ENCODE measurements around the gene CD2AP.

DNA sequence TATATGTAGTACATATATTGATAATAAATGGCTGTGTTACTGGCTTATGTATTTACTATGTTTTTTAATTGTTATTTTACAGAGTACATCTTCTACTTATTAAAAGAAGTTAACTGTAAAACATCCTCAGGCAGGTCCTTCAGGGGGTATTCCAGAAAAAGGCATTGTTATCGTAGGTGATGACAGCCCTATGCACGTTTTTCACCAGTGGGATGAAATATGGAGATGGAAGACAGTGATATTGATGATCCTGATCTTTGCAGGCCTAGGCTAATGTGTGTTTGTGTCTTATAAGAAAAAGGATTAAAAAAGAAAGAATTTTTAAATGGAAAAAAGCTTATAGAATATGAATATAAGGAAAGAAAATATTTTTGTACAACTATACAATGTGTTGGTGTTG lies 7.5 kb downstream of the CD2AP start:
- TF ChIP-seq, protein P1, sequence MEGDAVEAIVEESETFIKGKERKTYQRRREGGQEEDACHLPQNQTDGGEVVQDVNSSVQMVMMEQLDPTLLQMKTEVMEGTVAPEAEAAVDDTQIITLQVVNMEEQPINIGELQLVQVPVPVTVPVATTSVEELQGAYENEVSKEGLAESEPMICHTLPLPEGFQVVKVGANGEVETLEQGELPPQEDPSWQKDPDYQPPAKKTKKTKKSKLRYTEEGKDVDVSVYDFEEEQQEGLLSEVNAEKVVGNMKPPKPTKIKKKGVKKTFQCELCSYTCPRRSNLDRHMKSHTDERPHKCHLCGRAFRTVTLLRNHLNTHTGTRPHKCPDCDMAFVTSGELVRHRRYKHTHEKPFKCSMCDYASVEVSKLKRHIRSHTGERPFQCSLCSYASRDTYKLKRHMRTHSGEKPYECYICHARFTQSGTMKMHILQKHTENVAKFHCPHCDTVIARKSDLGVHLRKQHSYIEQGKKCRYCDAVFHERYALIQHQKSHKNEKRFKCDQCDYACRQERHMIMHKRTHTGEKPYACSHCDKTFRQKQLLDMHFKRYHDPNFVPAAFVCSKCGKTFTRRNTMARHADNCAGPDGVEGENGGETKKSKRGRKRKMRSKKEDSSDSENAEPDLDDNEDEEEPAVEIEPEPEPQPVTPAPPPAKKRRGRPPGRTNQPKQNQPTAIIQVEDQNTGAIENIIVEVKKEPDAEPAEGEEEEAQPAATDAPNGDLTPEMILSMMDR (IDR thresholded peaks at IDR 0.05): no peak
- TF ChIP-seq POLR2A (IDR thresholded peaks at IDR 0.05) (no peak), POLR2AphosphoS5 (IDR thresholded peaks at IDR 0.05) (no peak)

Data from breast epithelium (tissue), 3 donors.